Stomach (tissue), 9 donors: Measurements from ENCODE around the gene PTGDS. TPM values are rescaled to one million over a fixed set of nuclear protein-coding genes. Genes with fewer than 3 reads are reported as not detected.

Source experiments
- DNase-seq, 2 donors: peaks; one replicate each; pipeline versions ENCODE4 v3.0.0 to v3.0.0-alpha.2; 2013 to 2019
- H3K27ac ChIP-seq, 5 donors: fragments of 200-600 bp in 4 of 5; sonication (generic) in 4 of 5; one replicate each; pipeline ENCODE4 v1.5.1; 2013 to 2019; ENCODE audit warnings: mild to moderate bottlenecking in 1 of 5, moderate library complexity in 1 of 5
- H3K27me3 ChIP-seq, 3 donors: fragments of 200-600 bp; sonication (generic); one replicate each; pipeline ENCODE4 v1.5.1; 2017 to 2019; ENCODE audit warnings: mixed run types in 1 of 3
- H3K36me3 ChIP-seq, 4 donors: fragments of 200-600 bp; sonication (generic); 1 replicate in 3 of 4; 2 replicates in 1 of 4; pipeline ENCODE4 v1.5.1; 2016 to 2019
- H3K4me1 ChIP-seq, 4 donors: fragments of 200-600 bp; sonication (generic); one replicate each; pipeline ENCODE4 v1.5.1; 2016 to 2019
- H3K4me3 ChIP-seq, 4 donors: fragments of 200-600 bp; sonication (generic) in 3 of 4; one replicate each; pipeline ENCODE4 v1.5.1; 2016 to 2019; ENCODE audit warnings: mild to moderate bottlenecking in 1 of 4
- H3K9me3 ChIP-seq, 4 donors: fragments of 200-600 bp; sonication (generic); one replicate each; pipeline ENCODE4 v1.5.1; 2016 to 2019
- EP300 ChIP-seq: sonication (generic); formaldehyde crosslinking; IDR thresholded peaks from one replicate; pipeline ENCODE4 v1.6.1; 2017; ENCODE audit warnings: antibody characterized with exemption
- POLR2A ChIP-seq, 4 donors: fragments of 450-650 bp; IDR thresholded peaks; one replicate each; pipeline ENCODE4 v1.6.1; 2016; ENCODE audit warnings: antibody characterized with exemption in 4 of 4, control low read depth in 2 of 4, mild to moderate bottlenecking in 1 of 4, moderate library complexity in 1 of 4
- POLR2AphosphoS5 ChIP-seq, 3 donors: sonication (generic); formaldehyde crosslinking; IDR thresholded peaks; one replicate each; pipeline ENCODE4 v1.6.1; 2016; ENCODE audit warnings: antibody characterized with exemption in 3 of 3
- WGBS, 5 donors: extraction: QIAGEN DNeasy Blood & Tissue Kit in 3 of 5; methylation state at CpG; one replicate each; pipeline versions ENCODE4 v1.1.5 to v1.1.7; 2013 to 2018; 5-methylcytosine and 5-hydroxymethylcytosine counted together
- intact Hi-C: fragments of 100-400 bp; cut with DNase I; formaldehyde crosslinking; loops from one replicate; pipeline ENCODE4 v1.15.1; 2023; ENCODE audit warnings: low total_unique reads
- polyA plus RNA-seq, 3 donors: library from polyadenylated mRNA; stranded (reverse); fragments of 200-250 nt; gene quantifications; one replicate each; pipeline ENCODE4 v1.2.3, GENCODE V29; 2013
- total RNA-seq, 5 donors: library from RNA; depleted of rRNA; stranded (reverse); fragments of >200 nt; gene quantifications; one replicate each; pipeline versions ENCODE4 v1.1.0 to v1.2.3, GENCODE V29; 2014 to 2016
- TF ChIP-seq, protein P1 (sequence below), 7 experiments: fragments of 450-650 bp in 4 of 7; fragments of 200-600 bp in 3 of 7; sonication (generic) in 3 of 7; IDR thresholded peaks; one replicate each; pipeline ENCODE4 v1.5.1; 2016 to 2019; ENCODE audit warnings: antibody characterized with exemption in 7 of 7, control low read depth in 2 of 7, mild to moderate bottlenecking in 1 of 7
- donor health status: healthy with polysubstance abuse.
- donor health status: Bipolar disorder and iron deficiency.
- donor health status: healthy.

PTGDS gene
- total and polyA plus RNA-seq, 8 donors: 2.3 to 64.4 (median 30.6) TPM

DNA sequence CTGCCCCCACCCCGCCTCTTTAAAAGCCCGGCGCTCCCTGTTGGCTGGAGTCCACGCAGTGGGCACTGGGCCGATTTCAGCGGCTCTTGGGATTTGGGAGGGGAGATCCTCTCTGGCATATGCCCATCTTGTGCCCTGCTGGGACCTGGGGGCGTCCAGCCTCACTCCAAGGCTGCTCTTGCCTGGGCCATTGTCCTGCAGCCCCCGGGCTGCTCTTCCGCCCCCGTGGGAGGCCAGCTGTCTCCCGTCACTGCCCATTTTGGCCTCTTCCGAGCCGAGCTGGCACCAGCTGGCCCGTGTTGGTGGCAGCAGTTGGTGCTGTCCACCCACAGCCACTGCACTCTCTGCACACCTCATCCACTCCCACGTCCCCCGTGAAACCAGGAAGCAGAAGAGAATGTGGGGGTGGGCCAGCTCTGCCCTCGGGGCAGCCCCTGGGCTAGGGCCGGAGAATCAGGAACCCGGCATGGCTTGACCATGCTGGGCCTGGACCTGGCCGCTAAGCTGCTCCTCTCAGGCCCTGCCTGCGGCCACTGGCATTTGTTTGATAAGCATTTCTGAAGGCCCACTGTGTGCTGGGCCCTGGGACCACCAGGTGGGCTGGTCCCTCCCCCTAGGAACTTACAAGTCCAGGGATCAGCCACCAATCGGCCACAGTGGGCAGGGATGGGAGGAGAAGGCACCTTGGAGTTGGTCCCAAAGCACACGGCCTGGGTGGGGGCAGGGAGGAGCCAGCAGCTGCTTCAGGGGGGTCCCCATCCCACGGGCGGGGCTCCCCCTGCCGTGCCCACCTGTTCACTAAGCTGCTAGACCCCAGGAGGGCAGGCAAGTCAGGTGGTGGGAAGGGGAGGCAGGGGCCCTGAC lies 30.0 kb upstream of the PTGDS start:
- H3K27ac ChIP-seq: peak overlapping the region; percentile 4 to 42 (median 36)
- DNase-seq: peak in 1 of 2 donors; percentile 27
- intact Hi-C loops: loop anchor here (10.0 kb wide), 1 partner anchor 92 kb away; the partner anchor contains the start of gene MAMDC4

DNA sequence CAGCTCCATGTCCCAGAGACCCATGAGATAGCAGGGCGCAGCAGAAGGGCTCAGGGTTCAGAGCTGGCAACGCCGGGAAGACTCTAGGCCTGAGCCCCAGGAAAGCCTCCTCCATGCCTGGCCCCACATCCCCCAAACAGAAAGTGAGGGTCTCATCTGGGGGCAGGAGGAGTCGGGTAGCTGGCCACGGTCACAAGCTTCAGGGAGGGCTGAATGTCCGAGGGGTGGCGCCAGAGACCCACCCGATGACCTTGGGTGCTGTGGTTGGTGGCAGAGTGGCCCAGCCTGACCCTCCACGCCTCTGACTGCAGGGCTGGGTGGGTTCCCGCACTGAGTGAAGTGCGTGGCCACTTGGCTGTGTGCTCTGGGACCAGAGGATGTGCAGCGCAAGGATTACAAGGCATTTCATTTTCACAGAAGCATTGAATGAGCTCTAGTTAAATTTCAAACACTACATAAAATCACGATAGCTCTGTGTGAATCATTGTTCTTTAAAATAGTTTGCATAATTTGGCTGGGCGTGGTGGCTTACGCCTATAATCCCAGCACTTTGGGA lies 29.3 kb upstream of the PTGDS start:
- WGBS, 5 donors: 26 to 34% (median 31%) methylated on average over 7 to 15 of the region's 15 CpGs
- intact Hi-C loops: loop anchor here (10.0 kb wide), 1 partner anchor 93 kb away; the partner anchor contains the start of gene MAMDC4
- TF ChIP-seq, protein P1, sequence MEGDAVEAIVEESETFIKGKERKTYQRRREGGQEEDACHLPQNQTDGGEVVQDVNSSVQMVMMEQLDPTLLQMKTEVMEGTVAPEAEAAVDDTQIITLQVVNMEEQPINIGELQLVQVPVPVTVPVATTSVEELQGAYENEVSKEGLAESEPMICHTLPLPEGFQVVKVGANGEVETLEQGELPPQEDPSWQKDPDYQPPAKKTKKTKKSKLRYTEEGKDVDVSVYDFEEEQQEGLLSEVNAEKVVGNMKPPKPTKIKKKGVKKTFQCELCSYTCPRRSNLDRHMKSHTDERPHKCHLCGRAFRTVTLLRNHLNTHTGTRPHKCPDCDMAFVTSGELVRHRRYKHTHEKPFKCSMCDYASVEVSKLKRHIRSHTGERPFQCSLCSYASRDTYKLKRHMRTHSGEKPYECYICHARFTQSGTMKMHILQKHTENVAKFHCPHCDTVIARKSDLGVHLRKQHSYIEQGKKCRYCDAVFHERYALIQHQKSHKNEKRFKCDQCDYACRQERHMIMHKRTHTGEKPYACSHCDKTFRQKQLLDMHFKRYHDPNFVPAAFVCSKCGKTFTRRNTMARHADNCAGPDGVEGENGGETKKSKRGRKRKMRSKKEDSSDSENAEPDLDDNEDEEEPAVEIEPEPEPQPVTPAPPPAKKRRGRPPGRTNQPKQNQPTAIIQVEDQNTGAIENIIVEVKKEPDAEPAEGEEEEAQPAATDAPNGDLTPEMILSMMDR (IDR thresholded peaks at IDR 0.05): peak in 5 of 7 experiments; percentile 20 to 45 (median 24)
- TF ChIP-seq POLR2AphosphoS5 (IDR thresholded peaks at IDR 0.05): no peak
- no peak for TF ChIP-seq POLR2A (IDR thresholded peaks at IDR 0.05)
- no peak for TF ChIP-seq EP300
- H3K4me1 ChIP-seq: peaks cover 40 to 69% (median 67%) of the 10 kb centered on the region in 4 donors
- H3K36me3 ChIP-seq: peaks cover 0 to 2% (median 2%) of the 10 kb centered on the region in 4 donors
- DNase-seq: peak; percentile 60 to 80
- H3K27me3 ChIP-seq: no peaks in the 10 kb centered on the region
- H3K27ac ChIP-seq: peak overlapping the region in 4 of 5 donors; percentile 4 to 42 (median 35)
- H3K4me3 ChIP-seq: no peak overlapping the region
- no peaks in the 10 kb centered on the region for H3K9me3 ChIP-seq

More for the DNA sequence above, 30.0 kb upstream of the PTGDS start:
- Histone ChIP-seq H3K9me3 (no peaks in the 10 kb centered on the region), H3K36me3 (peaks cover 8 to 10% (median 10%) of the 10 kb centered on the region in 4 donors), H3K27me3 (no peaks in the 10 kb centered on the region), H3K4me1 (peaks cover 44 to 73% (median 70%) of the 10 kb centered on the region in 4 donors), H3K4me3 (no peak overlapping the region)
- WGBS, 5 donors: 39 to 65% (median 45%) methylated on average over 19 to 26 of the region's 26 CpGs
- TF ChIP-seq EP300: no peak
- TF ChIP-seq, protein P1 (IDR thresholded peaks at IDR 0.05): no peak
- no peak for TF ChIP-seq POLR2A (IDR thresholded peaks at IDR 0.05)
- TF ChIP-seq POLR2AphosphoS5 (IDR thresholded peaks at IDR 0.05): no peak

DNA sequence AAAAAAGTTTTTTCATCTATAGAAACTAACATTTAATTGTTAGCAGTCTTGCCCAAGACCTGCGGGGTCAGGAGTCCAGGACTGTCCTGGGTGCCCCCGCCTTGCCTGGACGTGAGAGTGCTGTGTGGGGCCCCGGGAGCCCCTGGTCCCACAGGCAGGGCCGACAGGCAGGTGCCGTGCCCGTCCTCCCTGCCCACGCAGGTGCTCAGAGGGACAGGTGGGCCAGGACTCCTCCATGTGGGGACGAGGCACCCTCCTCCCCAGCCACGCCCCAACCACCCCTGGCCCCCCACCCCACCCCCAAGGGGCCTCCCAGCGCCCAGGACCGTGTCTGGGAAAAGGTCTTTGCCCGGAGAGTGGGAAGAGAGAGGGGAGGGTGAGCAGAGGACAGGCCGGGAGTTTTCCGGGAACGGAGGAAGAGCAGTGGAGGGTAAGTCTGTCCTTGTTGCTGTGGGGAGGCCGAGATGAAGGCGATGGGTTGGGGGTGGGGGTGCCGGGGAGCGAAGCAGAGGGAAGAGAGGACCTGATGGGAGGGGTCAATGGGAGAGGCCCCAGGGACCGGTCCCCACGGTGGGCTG lies 28.0 kb upstream of the PTGDS start:
- 0 to 12% (median 11%) methylated on average over 11 to 22 of the region's 22 CpGs for WGBS, 5 donors
- DNase-seq: peak in 1 of 2 donors; percentile 58

More for the DNA sequence above, 28.0 kb upstream of the PTGDS start:
- TF ChIP-seq EP300: no peak
- TF ChIP-seq POLR2A (IDR thresholded peaks at IDR 0.05): peak in 1 of 4 donors; percentile 7
- TF ChIP-seq, protein P1 (IDR thresholded peaks at IDR 0.05): no peak
- TF ChIP-seq POLR2AphosphoS5 (IDR thresholded peaks at IDR 0.05): no peak
- intact Hi-C loops: loop anchor here (10.0 kb wide), 1 partner anchor 95 kb away; the partner anchor contains the start of gene MAMDC4
- H3K27me3 ChIP-seq: no peaks in the 10 kb centered on the region
- peak overlapping the region; percentile 87 to 91 (median 90) for H3K27ac ChIP-seq
- no peaks in the 10 kb centered on the region for H3K36me3 ChIP-seq
- H3K4me3 ChIP-seq: peak overlapping the region; percentile 60 to 75 (median 64)
- H3K4me1 ChIP-seq: peaks cover 31 to 59% (median 58%) of the 10 kb centered on the region in 4 donors
- no peaks in the 10 kb centered on the region for H3K9me3 ChIP-seq
